Glutamatergic neuron (in vitro differentiated cells): ENCODE data around the gene DTNB. TPM values are rescaled to one million over a fixed set of nuclear protein-coding genes. Genes with fewer than 3 reads are reported as not detected.

Experiments used
- DNase-seq: peaks from one replicate; pipeline ENCODE4 v3.0.0; 2022
- H3K27ac Mint-ChIP-seq: one replicate; pipeline ENCODE4 v1.8.0; 2020; ENCODE audit warnings: mild to moderate bottlenecking, mixed read lengths, inconsistent platforms; ENCODE audit not compliant: unreplicated experiment
- H3K27me3 Mint-ChIP-seq: one replicate; pipeline ENCODE4 v1.8.0; 2020; ENCODE audit warnings: mild to moderate bottlenecking, moderate library complexity, mixed read lengths, inconsistent platforms; ENCODE audit not compliant: unreplicated experiment
- H3K36me3 Mint-ChIP-seq: one replicate; pipeline ENCODE4 v1.8.0; 2020; ENCODE audit warnings: mild to moderate bottlenecking, mixed read lengths, inconsistent platforms; ENCODE audit not compliant: unreplicated experiment
- H3K4me1 Mint-ChIP-seq: one replicate; pipeline ENCODE4 v1.8.0; 2020; ENCODE audit warnings: mild to moderate bottlenecking, low read depth, mixed read lengths, inconsistent platforms; ENCODE audit not compliant: unreplicated experiment
- H3K4me3 Mint-ChIP-seq: one replicate; pipeline ENCODE4 v1.8.0; 2020; ENCODE audit warnings: mild to moderate bottlenecking, mixed read lengths, inconsistent platforms; ENCODE audit not compliant: unreplicated experiment
- H3K9me3 Mint-ChIP-seq: one replicate; pipeline ENCODE4 v1.8.0; 2020; ENCODE audit warnings: mild to moderate bottlenecking, moderate library complexity, mixed read lengths, inconsistent platforms; ENCODE audit not compliant: unreplicated experiment
- CTCF ChIP-seq: fragments of 200-600 bp; sonication (generic); IDR thresholded peaks from one replicate; pipeline ENCODE4 v1.5.0; 2021; ENCODE audit not compliant: partially characterized antibody, unreplicated experiment
- total RNA-seq: library from RNA; stranded (reverse); fragmentation: NEBNext Ultra II Directional; extraction: Animal tissue kit (Norgen Biotek cat#: 25700); gene quantifications from one replicate; pipeline ENCODE4 v1.2.1, GENCODE V29; 2021; ENCODE audit not compliant: unreplicated experiment

Gene DTNB
- total RNA-seq, 1 donor from 2014 or later: 41.7 TPM

- Mint-ChIP-seq H3K4me3 (no peak overlapping the region), H3K27ac (no peak overlapping the region), H3K4me1 (peaks cover 20% of the 10 kb centered on the region), H3K9me3 (peaks cover 2% of the 10 kb centered on the region), H3K27me3 (peaks cover 4% of the 10 kb centered on the region), H3K36me3 (no peaks in the 10 kb centered on the region)
- no peak for TF ChIP-seq CTCF
- DNase-seq: no peak
Observed at GRCh38 chr2:25336383-25336841, 337.0 kb downstream of the DTNB start.

GRCh38 chr2:25335971-25336370 lies 337.4 kb downstream of the DTNB start:
- no peak for DNase-seq
- no peak overlapping the region for H3K27ac Mint-ChIP-seq
- no peak for TF ChIP-seq CTCF
- peaks cover 23% of the 10 kb centered on the region for H3K4me1 Mint-ChIP-seq
- H3K27me3 Mint-ChIP-seq: peaks cover 9% of the 10 kb centered on the region
- peaks cover 2% of the 10 kb centered on the region for H3K9me3 Mint-ChIP-seq
- peaks cover 4% of the 10 kb centered on the region for H3K36me3 Mint-ChIP-seq
- H3K4me3 Mint-ChIP-seq: no peak overlapping the region

DNA sequence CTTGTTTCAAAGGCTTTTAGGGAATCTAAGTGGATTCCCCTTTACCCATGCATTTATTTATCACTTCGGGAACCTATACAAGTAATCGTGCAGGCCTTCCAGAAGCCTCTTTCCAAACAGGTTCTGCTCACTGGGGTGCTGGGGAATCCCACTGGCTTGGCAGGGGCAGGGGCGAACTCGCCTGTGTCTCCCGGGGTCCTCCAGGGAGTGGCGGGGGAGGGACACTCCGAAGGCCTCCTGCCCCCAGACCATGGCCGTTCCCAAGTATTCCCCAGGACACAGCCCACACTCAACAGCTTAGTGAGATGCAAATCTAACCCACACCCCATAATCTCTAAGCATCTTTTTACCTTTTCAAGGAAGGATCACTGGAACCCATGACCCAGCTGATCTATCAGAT lies 338.2 kb downstream of the DTNB start:
- Mint-ChIP-seq H3K27ac (no peak overlapping the region), H3K27me3 (peaks cover 10% of the 10 kb centered on the region), H3K4me1 (peaks cover 26% of the 10 kb centered on the region), H3K36me3 (peaks cover 7% of the 10 kb centered on the region), H3K4me3 (no peak overlapping the region), H3K9me3 (peaks cover 2% of the 10 kb centered on the region)
- DNase-seq: no peak
- no peak for TF ChIP-seq CTCF

GRCh38 chr2:25334482-25334881 lies 338.9 kb downstream of the DTNB start:
- H3K9me3 Mint-ChIP-seq: peaks cover 2% of the 10 kb centered on the region
- TF ChIP-seq CTCF: no peak
- H3K27me3 Mint-ChIP-seq: peaks cover 9% of the 10 kb centered on the region
- no peak overlapping the region for H3K4me3 Mint-ChIP-seq
- DNase-seq: no peak
- H3K27ac Mint-ChIP-seq: no peak overlapping the region
- peaks cover 7% of the 10 kb centered on the region for H3K36me3 Mint-ChIP-seq
- peaks cover 32% of the 10 kb centered on the region for H3K4me1 Mint-ChIP-seq

DNA sequence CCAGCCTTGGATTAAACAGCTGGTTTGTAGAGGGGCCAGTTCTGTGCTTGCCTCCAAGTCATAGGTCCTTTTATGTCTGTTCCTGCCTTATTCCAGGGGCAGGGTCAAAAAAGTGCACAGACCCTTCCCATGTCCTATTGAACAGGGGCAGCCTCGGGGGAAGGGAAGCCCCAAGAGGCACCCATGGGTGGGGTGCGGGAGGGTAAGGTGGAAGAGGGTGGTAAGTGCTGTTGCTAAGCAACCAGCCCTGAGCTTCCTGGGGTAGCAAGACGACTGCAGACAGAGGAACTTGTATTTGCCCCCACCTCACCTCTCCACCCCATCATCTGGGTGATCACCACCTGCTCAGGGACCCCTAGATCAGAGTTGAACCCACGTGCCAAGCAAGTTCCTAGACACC lies 339.4 kb downstream of the DTNB start:
- Mint-ChIP-seq H3K4me3 (no peak overlapping the region), H3K36me3 (peaks cover 7% of the 10 kb centered on the region), H3K9me3 (peaks cover 2% of the 10 kb centered on the region), H3K27me3 (peaks cover 9% of the 10 kb centered on the region), H3K4me1 (peaks cover 31% of the 10 kb centered on the region), H3K27ac (no peak overlapping the region)
- DNase-seq: no peak
- TF ChIP-seq CTCF: no peak
